Measurements from ENCODE around the gene DPP7. TPM values are rescaled to one million over a fixed set of nuclear protein-coding genes. Genes with fewer than 3 reads are reported as not detected.

Gene DPP7
- total and polyA plus RNA-seq, 2 of the 4 experiments (the other 2 are of a cell fraction) = 14.9 to 76.4 TPM

GRCh38 chr9:137161558-137162486 lies 47.3 kb upstream of the DPP7 start:
- Histone ChIP-seq H3K9ac (ENCODE audit: low read depth, low read length) (no peak overlapping the region), H4K8ac (ENCODE audit: low read depth in 2 of 2, low read length in 2 of 2) (no peak overlapping the region), H3K9me1 (ENCODE audit: insufficient read depth, low read length) (no peaks in the 10 kb centered on the region), H3K4me1 (ENCODE audit: control insufficient read depth, insufficient read depth, low read length) (no peaks in the 10 kb centered on the region), H3K4ac (ENCODE audit: low read depth, low read length) (no peak overlapping the region), H2AFZ (replicated peaks; ENCODE audit: low read length, poor library complexity) (no peak overlapping the region), H3K9me3 (ENCODE audit: control insufficient read depth, insufficient read depth, low read length) (no peaks in the 10 kb centered on the region), H2BK120ac (ENCODE audit: low read depth, low read length) (no peak overlapping the region), H4K20me1 (ENCODE audit: insufficient read depth, low read length) (0 out of 2 replicates have a peak, but pooled peaks cover 5% of the 10 kb centered on the region), H3K4me3 (ENCODE audit: insufficient read depth, low read depth, low read length) (0 out of 2 replicates have a peak overlapping the region, but pooled peaks have one; percentile 2), H3K27ac (ENCODE audit: insufficient read depth, low read length) (no peak overlapping the region), H3K56ac (ENCODE audit: extremely low read depth, insufficient read depth, low read length) (no peak overlapping the region), H3K4me2 (ENCODE audit: low read depth, low read length) (peak overlapping the region; percentile 17; the same call in 1 of the 2 replicates), H2BK20ac (ENCODE audit: low read depth, low read length) (no peak overlapping the region), H3K36me3 (ENCODE audit: control insufficient read depth, insufficient read depth, low read length) (no peaks in the 10 kb centered on the region), H3K14ac (replicated peaks; ENCODE audit: low read depth, low read length) (no peak overlapping the region), H3K27me3 (ENCODE audit: control insufficient read depth, insufficient read depth, low read length) (peaks cover 85% of the 10 kb centered on the region), H4K91ac (ENCODE audit: insufficient read depth, low read depth, low read length) (no peak overlapping the region), H2BK5ac (ENCODE audit: low read depth, low read length, poor library complexity, severe bottlenecking) (no peak overlapping the region), H2AK9ac (replicated peaks; ENCODE audit: low read depth, low read length, poor library complexity) (no peak overlapping the region), H2AK5ac (ENCODE audit: low read depth, low read length) (no peak overlapping the region), H4K5ac (ENCODE audit: low read depth, low read length) (no peak overlapping the region), H2BK15ac (ENCODE audit: low read depth, low read length) (no peak overlapping the region), H3K79me1 (ENCODE audit: low read depth in 1 of 2, low read length in 2 of 2) (no peaks in the 10 kb centered on the region), H3K23ac (ENCODE audit: low read depth, low read length) (no peak overlapping the region), H3K18ac (ENCODE audit: low read depth, low read length) (no peak overlapping the region)
- in situ Hi-C loops (cut with MboI; ENCODE audit: low sequenced_read_pairs) (no loop called here), dilution Hi-C loops (cut with HindIII; ENCODE audit: low sequenced_read_pairs, unreplicated experiment) (no loop called here), intact Hi-C loops (cut with micrococcal nuclease) (no loop called here)
- no peak for DNase-seq
- 2% methylated on average over 27 of the region's 71 CpGs; no CpG with 5 or more reads in 1 of the 2 experiments for WGBS, 2 experiments (ENCODE audit: extremely low coverage in 2 of 2, insufficient read length in 1 of 2)
- POLR2A ChIA-PET (ENCODE audit: unreplicated experiment) = no interaction called here
- no peak for ATAC-seq (ENCODE audit: low read depth)
- CTCF ChIA-PET = no interaction called here
- no TSS peak for BruUV-seq (replicated peaks)
- TF ChIP-seq CHD1 (IDR thresholded peaks at IDR 0.05; ENCODE audit: low read depth, low read length) (no peak), CEBPB (IDR thresholded peaks at IDR 0.05; ENCODE audit: low read depth, low read length) (no peak), SMC3 (IDR thresholded peaks at IDR 0.05; ENCODE audit: low read depth, low read length) (no peak), RFX5 (IDR thresholded peaks at IDR 0.05; ENCODE audit: low read depth, low read length) (no peak), BHLHE40 (IDR thresholded peaks at IDR 0.05; ENCODE audit: low read depth, low read length) (no peak), NFE2L2 (IDR thresholded peaks at IDR 0.05; ENCODE audit: low read depth, low read length) (no peak), RCOR1 (IDR thresholded peaks at IDR 0.05; ENCODE audit: insufficient replicate concordance, low read length) (no peak), MXI1 (IDR thresholded peaks at IDR 0.05; ENCODE audit: borderline replicate concordance, low read depth, low read length) (no peak), RAD21 (IDR thresholded peaks at IDR 0.05; ENCODE audit: low read length) (no peak), FOS (IDR thresholded peaks at IDR 0.05; ENCODE audit: low read depth, low read length) (no peak), POLR2A (IDR thresholded peaks at IDR 0.05; ENCODE audit: low read depth, low read length) (no peak), ELK1 (IDR thresholded peaks at IDR 0.05; ENCODE audit: borderline replicate concordance, low read depth, low read length) (no peak), MAZ (IDR thresholded peaks at IDR 0.05; ENCODE audit: borderline replicate concordance, low read depth, low read length) (no peak), MAFK (IDR thresholded peaks at IDR 0.05; ENCODE audit: low read depth, low read length) (no peak), CTCF (conservative IDR thresholded peaks at IDR 0.05; ENCODE audit: low read depth, low read length) (no peak)

Measured in IMR-90 (cell line).